Central memory CD4-positive, alpha-beta T cell (primary cell): Measurements from ENCODE around the gene GK.
"Not testable (repeated sequence)": the region's sequence is repeated elsewhere in the genome, so short reads cannot be mapped to it uniquely, and the experiment has no call there.

Source experiments
- DNase-seq: peaks from one replicate; pipeline ENCODE4 v3.0.0; 2022
- total RNA-seq, 3 experiments: gene quantifications; one replicate each; lab custom pipeline; 2026; lab: John Stamatoyannopoulos, UW

GK gene
- 7.8 to 108 (median 8.7) reads per million in 3 experiments for total RNA-seq

DNA sequence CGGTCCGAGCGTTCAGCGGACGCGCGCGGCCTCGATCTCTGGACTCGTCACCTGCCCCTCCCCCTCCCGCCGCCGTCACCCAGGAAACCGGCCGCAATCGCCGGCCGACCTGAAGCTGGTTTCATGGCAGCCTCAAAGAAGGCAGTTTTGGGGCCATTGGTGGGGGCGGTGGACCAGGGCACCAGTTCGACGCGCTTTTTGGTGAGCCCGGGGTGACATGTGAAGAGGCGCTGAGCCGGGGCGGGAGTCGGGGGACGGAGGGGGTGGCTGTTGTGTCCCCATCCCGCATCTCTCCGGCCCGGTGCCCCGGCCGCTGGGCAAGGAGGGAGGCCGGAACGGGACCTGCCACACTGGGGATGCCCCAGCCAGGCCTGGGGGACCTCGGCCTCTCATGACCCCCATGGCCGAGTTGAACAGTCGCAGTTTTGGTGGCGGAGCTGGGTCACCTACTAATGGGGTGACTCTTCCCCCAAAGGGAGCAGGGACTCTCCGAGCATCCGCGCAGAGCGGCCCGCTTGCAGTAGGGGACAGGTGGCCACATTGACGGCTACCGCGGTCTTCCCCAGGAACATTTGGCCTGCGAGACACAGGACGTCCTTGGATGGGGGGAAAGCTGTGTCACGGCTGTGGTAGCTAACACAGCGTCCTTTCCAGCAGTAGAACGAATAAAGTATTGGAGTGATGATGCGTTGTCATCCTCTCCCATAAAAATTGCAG is at the start of gene GK:
Gene GK, plus strand, starts transcription at position 9 of the 717 bp plus-strand sequence. Its CDS starts 115 bp downstream, at position 124.
- DNase-seq = no peak

DNA sequence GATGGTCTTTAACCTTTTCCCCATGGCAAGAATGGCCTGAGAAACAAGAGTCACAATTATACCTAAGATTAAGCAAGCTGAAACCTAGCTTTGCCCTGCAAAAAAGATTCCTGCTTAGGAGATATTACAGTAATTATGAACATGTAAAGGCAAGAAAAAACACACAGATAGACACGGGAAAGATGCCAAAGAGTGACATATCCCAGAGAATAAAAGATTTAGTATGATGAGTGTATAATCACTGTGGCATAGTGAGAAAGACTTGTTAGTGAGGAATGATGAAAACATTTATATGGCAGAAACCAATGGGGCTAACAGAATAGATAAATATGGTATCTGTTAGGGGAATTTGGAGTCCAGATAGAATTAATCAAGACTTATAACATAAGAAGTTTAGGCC is 46.1 kb upstream of the GK start:
- DNase-seq = no peak

DNA sequence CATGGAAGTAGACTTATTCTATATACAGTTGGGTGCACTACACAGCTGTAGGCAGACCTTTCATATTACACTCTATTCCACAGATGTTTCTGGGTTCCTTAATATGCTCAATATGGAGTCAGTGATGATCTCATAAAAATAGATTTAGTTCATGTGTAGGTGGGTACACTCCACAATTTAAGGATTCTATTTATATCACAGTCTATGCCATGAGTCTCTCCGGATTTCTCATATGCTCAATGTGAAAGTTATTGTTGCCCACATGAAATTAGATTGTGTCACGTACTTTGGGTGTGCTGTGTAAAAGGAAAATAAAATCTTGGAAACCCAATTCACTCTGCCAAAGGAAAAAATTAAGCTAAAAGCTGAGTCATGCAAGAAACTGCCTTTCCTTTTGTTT is 43.2 kb upstream of the GK start:
- DNase-seq = no peak

DNA sequence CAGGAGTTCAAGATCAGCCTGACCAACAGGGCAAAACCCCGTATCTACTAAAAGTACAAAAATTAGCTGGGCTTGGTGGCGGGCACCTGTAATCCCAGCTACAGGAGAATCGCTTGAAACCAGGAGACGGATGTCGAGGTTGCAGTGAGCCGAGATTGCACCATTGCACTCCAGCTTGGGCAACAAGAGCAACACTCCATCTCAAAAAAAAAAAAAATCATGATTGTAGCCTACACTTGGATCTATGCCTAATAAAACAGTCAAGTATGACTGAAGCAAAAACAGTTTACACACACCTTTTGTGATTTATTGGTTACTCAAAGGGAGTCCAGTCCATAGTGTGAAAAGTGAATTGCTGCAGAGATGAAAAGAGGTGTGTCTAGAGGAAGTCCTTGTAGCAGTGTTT is 41.0 kb upstream of the GK start:
- DNase-seq = no peak

DNA sequence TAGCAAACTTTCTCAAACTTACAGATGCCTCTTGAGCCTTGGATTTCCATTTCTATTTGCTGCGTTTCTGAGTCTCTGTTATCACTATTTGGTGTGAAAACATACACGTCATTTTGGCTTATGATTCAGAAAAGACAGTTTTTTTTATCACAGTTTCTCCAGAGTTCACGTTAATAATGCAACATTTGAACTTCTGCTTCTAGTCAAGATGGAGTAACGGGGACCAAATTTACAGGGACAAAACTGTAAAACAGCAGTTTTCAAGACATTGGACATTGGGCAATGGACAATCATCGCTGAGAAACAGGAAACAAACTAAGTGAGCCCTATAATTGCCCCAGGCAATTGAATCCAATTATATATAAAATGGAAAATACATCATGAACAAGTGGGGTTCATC is 39.5 kb upstream of the GK start:
- no peak for DNase-seq

DNA sequence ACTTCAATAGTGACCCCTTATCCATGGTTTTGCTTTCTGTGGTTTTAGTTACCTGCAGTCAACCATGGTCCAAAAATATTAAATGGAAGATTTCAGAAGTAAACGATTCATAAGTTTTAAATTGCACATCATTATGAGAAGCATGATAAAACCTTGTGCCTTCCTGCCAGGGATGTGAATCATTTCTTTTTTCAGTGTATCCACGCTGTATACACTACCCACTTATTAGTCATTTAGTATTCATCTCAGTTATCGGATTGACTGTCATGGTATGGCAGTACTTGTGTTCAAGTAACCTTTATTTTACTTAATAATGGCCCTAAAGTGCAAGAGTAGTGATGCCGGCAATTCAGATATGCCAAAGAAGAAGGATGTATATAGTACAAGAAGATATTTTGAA is 38.0 kb upstream of the GK start:
- DNase-seq = no peak

DNA sequence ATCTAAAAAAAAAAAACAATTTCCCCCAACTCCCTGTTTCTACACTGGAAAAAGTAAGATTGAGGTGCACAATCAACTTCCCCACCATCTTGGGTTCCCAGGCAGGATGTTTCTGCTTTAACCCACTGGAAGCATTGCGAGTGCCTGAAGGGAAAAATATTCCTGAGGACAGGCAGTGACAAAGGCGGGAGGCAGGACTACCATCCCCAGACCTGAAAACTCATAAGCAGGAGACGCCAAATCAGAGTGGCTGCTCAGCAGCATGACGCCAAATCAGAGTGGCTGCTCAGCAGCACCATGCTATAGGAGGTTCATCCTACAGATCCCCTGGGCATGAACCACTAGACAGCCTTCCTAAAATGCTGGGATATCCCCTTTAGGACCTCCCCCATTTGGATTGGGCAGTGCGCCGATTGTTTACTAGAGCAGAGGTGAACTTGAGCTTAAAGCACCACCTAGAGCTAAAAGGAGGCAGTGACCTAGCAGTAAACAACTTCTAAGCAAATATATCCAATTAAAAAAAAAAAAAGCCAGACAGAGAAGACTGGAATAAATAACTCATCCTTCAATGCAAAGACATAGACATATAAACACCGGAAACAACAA is 35.0 kb upstream of the GK start:
- DNase-seq = no peak

DNA sequence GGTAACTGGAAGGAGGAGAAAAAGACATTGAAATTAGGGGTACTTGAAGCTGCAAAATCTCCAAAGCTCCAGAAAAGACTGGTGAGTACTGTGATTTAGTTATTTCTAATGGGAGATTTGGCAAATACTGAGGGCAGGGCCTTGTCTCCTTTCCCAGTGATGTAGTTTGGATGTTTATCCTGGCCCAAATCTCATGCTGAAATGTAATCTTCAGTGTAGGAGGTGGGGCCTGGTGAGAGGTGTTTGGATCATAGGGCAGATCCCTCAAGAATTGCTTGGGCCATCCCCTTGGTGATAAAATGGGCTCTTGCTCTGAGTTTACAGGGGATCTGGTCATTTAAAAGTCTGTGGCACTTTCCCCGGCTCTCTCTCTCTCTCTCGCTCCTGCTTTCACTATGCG is 33.1 kb upstream of the GK start:
- no peak for DNase-seq

DNA sequence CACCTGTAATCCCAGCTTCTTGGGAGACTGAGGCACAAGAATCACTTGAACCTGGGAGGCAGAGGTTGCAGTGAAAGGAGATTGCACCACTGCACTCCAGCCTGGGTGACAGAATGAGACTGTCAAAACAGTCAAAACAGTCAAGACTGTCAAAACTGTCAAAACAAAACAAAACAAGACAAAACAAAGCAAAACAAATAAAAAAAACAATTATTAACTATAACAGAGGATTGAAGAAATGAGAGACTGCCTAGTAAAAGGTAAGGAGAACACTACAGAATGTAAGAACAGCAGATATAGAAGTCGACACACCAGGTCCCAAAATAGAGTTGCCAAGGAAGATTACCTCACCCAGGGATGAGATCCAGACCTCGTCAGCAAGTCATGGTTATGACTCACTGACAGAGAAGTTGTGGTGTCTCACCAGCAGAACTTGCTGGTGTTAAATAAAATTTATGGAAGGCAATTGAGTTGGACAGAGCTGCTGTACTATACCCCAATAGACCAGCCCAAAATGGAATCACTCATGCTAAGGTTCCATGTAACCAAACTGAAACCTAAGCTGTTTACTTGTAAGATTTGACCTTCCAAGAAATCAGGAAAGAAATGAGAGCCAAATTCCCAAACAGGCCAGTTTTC is 32.1 kb upstream of the GK start:
- DNase-seq = no peak

DNA sequence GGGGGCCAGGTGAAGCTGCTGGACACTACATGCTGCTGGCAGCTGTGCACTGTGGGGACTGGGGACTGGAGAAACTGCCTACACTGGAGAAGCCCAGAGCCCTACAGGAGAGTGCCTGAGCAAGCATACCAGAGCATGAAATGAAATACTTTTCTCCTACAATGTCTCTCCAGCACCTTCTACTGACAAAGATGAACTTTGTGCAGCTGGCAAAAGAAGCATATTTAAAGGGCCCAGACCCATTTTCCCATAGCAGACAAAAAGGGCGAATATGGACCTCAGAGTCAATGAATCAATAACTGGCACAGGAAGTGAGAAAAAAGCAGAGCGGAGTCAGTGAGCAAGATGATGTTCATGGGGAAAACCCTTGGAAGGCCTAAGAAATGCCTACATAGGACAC is 30.9 kb upstream of the GK start:
- DNase-seq = no peak

DNA sequence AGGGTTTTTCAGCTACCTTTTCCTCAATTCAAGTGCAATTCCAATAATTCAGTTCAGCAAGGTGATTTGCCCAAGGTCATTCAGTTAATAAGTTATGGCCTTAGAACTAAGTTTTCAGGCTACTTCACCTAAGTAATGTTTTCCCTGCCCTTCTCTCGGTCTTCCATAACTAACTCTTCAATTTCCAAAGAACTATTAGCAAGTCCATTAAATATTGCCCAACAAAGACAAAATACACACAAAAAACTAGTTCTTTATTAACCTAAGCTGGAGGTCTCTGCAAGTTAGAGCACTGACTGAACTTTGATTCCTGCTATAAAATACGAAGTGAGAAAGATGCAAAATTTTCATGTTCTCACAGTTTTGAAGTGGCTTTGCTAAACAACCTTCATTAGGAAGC is 26.8 kb upstream of the GK start:
- DNase-seq = no peak

DNA sequence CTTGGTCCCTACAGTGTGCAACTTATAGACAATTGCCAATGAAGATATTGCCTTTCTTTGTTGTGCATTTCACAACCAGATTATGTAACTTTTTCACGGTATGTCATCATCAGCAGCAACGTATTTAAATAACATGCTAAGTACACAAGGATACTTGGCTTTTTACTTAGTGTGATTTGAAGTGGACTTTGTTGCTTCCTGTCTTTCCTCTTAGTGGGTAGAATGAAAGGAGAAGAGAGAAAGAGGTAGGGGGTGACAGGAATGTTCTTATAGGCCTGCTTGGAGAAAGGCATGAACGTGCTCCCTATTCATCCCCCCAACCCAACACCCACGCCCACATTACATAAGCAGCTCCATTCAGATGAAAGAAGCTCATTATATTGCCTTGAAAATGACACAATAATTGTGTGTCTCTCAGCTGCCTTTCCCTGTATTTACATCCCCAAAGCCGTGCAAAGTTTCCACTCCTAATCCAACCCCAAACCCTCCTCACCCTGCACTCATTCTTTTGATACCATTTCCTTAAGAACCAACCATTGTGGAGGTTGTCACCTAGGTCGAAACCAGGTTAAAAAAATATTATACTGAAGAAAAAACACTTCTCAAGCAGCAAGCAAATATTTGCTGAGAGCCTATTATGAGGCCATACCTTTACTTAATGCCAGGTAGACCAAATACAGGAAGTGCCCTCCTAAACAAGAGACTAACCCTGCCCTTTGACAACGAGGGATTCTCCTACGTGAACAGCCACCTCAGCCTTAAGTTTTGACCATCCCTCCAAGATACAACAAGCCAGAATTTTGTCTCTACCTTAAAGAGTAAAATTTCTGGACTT is 25.2 kb upstream of the GK start:
- no peak for DNase-seq

DNA sequence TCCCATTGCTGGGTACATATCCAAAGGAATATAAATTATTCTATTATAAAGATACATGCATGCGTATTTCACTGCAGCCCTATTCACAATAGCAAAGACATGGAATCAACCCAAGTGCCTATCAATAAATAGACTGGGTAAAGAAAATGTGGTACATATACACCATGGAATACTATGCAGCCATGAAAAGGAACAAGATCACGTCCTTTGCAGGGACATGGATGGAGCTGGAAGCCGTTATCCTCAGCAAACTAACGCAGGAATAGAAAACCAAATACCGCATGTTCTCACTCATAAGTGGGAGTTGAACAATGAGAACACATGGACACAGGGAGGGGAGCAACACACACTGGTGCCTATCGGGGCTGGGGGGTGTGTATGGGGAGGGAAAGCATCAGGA is 19.2 kb upstream of the GK start:
- not testable (repeated sequence) for DNase-seq

DNA sequence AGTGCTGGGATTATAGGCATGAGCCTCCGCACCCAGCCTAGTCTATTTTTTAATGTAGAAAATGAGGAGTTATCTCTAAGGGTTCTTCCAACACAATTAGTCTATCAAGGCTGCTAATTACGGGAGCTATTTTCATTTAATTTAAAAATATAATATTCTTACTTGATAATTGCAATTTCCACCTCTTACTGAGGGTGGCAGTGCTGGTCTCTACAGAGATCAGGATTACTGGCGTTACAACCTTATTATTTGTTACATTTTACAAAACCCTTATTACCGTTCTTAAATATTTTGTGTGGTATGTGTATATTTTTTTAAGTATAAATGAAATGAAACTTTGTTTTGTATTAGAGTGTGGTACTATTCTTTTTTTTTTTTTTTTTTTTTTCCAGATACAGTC is 17.6 kb upstream of the GK start:
- no peak for DNase-seq

DNA sequence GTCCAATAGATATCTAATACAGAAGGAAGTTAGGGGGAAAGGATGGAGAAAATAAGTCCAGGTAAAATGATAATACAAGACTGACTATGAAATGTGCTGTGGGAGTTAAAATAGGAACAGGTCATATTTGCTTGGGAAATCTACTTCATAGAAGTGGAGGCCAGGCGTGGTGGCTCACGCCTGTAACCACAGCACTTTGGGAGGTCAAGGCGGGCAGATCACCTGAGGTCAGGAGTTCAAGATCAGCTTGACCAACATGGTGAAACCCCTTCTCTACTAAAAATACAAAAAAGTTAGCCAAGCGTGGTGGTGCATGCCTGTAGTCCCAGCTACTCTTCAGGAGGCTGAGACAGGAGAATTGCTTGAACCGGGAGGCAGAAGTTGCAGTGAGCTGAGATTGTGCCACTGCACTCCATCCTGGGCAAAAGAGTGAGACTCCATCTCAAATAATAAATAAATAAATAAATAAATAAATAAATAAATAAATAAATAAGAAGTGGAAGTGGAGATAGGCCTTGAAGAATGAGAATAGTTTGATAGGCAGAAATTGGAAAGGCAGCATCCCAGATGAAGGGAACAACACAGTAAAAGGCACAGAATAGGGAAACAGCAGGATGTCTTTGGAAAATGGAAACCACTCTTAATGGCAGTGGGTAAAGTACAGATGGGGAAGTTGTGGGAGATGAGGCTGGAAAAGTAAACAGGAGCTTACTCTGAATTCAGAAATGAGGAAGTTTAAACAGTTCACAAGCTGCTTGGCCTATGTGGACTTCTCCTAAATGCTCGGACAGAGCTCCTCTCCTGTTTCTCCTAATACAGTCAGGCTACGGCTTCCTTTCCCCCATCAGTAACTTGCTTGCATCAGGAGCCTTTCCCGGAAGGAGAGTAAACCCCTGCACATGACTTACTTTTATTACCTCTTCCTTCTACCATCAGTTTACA is 15.1 kb upstream of the GK start:
- no peak for DNase-seq

DNA sequence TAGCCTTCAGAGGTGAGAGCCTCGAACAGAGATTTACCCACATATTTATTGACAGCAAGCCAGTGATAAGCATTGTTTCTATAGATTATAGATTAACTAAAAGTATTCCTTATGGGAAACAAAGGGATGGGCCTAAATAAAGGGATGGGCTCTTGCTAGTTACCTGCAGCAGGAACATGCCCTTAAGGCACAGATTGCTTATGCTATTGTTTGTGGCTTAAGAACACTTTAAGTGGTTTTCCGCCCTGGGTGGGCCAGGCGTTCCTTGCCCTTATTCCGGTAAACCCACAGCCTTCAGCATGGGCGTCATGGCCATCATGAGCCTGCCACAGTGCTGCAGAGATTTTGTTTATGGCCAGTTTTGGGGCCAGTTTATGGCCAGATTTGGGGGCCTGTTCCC is 13.5 kb upstream of the GK start:
- not testable (repeated sequence) for DNase-seq

DNA sequence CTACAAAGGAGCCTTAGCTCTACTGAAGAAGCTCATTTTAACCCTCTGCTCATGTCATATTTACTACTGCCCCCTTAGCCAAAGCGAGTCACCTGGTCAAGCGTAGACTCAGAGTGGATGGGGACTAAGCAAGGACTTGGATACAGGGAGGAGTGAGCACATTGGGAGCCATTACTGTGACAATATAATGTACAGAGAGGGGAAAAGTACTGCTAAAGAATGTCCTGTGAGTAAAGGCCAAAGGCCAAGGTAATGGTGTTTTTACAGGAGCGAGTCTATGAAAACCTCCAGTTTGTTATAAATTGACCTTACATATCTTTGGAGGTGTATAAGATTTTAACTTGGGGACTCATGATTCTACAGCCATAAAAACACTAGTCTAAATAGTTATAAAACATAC is 10.6 kb upstream of the GK start:
- DNase-seq = no peak

DNA sequence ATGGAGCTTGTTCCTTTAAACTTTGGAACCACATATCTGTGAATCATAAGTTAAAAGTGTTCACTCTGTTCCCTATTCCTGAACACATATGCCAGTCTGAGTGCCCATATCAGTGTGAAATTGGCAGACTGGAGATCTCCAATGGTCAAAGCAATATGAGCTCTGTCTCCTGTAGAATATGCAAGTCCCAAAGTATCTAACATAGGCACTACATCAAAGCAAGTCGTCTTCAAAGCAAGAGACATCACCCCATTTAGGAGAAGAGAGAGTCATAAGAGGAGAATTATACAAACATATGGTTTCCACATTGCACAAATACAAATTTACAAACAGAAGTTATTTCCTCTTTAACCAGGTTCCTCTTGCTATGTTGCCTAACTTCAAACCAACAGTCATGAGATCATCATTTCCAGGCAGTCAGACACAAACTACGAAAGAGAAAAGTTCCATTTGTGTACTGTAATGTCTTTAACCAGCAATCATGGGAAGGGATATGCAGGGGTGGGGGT is 9.9 kb upstream of the GK start:
- DNase-seq = no peak

DNA sequence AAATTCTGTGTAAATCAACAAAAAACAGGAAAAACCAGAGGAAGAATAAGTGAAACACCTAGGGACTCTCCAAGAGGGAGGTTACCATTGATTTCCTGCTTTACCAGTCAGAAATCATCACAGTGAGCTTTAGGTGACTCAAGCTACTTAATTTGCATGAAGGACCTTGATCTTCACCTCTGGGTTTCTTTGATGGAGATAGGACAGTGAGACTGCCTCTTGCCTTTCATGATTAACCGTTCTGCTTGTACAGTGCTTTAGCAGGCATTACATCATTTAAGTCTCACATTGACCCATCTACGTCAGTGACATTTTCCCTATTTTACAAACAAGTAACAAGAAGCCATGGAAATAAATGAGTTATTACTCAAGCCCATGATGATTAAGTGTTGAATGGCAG is 3.4 kb upstream of the GK start:
- peak; percentile 19 for DNase-seq

DNA sequence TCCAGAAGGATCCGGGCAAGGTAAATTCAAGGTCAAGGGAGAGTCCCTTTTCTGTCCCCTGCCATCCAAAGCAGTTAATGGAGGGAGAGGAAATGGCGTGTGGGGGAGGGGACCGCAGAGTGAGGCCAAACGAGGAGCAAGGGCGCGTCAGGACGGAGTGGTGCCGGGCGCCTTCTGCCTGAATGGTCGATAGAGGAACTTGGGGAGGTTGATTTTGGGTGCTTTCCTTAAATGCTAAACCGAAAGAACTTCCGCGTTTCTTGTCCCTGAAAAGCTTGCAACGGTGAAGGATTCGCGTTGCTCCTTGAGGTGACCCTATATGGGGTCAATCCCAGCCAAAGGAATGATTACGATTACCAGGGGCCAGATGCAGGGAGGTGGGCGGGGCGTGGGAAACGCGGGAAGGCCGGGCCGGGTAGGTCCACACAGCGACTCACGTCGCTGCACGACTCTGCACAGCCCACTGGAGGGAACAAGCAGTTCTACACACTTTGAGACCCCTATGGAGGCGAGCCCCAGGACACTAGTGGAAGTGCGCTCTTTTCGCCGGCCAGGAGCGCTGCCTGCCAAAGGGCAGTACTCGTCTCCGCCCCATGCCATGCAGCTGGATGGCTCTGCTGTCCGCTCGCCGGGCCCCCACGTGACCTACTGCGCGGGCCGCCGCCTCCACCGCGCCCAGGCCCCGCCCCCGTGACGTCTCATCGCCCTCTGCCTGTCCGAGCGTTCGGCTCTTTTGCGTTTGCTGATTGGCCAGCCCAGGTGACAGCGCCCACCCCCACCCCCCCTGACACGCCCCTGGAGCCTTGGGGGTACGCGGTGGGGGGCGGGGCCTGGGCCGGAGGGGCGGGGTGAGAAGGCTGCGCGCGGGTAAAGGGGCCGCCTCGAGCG is 452 bp upstream of the GK start:
- peak; percentile 86 for DNase-seq

DNA sequence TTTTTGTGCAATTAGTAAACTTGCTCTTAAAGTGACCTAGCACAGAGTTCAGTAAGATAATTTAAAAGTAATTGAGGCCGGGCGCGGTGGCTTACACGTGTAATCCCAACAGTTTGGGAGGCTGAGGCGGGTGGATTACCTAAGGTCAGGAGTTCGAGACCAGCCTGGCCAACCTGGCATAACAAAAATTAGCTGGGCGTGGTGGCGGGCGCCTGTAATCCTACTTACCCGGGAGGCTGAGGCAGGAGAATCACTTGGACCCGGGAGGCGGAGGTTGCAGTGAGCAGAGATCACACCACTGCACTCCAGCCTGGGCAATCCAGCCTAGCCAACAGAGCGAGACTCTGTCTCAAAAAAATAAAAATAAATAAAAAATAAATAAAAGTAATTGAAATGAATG is 1.2 kb downstream of the GK start:
- not testable (repeated sequence) for DNase-seq
